Inflammatory macrophage treated with lipopolysaccharide for 4 hours (primary cell): ENCODE data around the gene SYT17.
"Not testable (repeated sequence)": the region's sequence is repeated elsewhere in the genome, so short reads cannot be mapped to it uniquely, and the experiment has no call there.

Source experiments
- DNase-seq: peaks from one replicate; pipeline ENCODE4 v3.0.0-alpha.2; 2020

Gene SYT17

DNA sequence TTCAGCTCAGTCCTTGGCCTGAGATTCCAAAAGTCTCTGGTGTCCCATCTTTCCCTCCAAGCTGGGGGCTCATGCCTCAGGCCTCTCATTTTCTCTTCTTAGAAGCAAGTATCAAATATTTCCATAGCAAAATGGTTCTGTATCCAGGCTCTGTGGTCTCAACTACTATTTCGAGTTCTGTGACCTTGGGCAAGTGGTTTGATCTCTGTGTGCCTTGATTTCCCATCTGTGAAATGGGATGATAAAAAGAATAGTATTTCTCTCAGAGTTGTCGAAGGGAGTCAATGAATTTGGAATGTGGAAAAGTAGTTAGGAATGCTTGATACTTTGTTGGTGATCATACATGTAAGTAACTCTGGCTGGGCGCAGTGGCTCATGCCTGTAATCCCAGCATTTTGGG, 6.4 kb downstream of the SYT17 start:
- DNase-seq: no peak

DNA sequence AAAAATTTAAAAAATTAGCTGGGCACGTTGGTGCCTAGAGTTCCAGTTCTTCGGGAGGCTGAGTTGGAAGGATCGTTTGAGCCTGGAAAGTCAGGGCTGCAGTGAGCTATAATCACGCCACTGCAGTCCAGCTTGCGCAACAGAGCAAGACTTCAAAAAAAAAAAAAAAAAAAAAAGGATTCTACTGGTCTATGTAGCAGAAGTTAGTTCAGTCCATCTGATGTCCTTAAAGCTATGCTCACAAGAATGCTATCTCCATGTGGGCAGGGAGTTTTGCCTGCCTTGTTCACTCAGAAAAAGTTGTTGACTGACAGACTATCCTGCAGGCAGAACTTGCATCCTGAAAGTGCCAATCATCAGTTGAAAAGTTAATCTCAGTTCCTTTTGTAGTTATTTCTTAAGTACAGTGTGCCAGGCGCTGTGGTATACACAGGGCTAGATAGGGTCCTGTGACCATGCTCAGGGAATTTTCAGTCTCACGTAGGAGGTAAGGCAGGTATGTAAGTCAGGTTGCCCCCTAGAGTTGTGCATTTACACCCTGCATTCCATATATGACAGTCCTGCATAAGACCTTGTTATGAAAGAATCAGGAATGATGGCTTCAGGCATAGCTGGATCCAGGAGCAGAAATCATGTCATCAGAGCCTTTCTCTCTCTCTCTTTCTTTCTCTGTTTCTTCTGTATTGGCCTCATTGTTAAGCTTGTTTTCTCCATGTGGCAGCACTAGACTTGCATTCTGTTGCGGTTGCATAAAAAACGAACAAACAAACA, 7.6 kb downstream of the SYT17 start:
- DNase-seq: peak; percentile 64

DNA sequence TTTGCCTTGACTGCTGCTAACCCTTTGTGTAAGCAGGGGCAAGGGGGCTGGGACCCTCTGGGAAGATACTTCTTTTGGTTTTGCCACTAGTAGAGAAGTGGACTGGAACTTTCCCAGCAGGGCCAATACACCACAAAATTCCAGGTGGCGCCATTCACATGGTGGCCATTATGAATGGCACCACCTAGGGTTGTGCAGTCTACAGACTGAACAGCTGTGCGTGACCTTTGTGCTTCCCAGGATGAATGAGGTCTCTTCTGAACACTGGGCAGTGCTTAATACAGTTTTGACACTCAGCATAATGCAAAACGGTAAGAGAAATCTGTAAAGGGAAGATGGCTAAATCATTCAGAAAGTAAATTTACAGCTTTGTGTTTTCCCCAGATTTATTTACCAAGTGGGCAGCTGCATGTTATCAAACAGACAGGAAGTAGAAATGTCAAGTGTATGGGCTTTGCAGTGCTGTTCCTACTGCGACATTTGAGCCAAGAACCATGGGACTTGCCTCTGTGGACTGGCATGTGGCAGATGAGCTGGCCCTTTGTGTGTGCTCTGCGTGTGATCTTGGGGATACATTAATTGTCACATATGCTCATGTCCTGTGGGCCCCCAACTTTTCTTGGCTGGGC, 9.2 kb downstream of the SYT17 start:
- peak; percentile 49 for DNase-seq

DNA sequence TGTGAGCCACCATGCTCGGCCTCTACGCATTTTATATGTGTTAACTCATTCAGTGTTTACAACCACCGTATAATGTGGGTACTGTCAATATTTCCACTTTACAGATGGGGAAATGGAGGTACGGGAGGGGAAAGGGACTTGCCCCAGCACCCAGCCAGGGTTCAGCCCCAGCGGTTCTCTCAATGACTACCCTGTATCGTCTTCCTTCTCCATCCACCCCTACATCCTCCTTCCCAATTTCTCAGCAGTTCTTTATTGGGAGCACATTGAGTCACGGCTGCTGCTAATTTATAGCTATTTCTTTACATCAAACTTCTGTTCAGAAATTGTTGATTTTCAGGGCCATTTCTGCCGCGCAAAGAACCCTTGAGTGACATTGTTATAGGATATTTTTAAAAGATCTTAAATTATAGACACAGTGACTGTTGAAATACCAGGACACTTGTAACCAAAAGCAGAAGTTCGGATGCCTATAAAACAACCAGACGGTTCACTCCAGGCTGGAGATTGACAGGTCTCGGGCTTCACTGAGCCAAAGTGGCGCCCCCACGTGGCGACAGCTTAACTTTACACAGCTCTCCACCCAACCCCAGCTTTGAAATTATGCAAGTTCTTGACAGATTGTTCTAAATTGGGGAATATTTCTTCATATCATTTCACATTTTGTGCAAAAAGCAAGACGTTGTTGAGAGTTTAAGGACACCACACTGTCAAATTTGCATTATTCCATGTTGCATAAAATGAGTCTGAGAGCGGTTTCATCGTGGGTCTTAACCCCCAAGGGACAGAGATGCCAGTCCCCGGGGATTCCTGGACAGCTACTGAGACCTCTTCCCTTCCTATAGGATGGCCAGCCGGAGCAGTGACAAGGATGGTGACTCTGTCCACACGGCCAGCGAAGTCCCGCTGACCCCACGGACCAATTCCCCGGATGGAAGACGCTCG, 11.8 kb downstream of the SYT17 start:
- peak; percentile 95 for DNase-seq

DNA sequence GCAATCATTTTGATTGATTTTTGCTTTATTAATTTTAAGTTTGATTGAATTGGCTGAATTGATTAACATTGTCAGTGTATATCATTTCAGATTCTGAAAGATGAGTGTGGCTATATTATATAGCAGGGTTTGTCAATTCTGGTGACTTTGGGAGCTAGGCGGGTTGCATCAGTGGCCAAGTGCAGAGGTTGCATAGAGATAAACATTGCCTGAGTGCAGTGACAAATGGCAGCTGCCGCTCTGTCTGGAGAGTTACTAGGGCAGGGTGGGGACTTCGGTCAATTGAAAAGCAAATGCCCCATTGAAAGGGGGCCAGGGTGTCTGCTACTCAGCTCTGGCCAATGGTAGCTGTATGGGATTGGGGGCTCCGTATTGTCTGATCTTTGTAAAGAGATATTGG, 12.7 kb downstream of the SYT17 start:
- no peak for DNase-seq

DNA sequence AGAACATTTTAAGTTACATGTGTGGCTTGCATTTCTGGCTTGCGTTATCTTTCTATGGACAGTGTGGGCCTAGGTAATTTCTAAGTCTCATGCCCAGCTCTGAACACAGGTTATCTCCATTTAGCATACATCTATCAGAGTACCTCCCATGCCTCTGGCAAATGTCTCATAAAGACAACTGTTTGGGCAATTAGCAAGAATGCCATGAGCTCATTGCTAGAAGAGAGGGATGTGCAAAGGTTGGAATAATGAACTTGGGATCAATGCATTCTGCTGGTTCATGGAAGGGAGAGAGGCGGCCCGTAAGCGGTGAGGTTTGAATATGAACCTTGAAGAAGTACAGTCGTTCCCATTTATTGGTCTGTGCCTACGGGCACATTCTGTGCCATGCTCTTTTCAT, 14.4 kb downstream of the SYT17 start:
- no peak for DNase-seq

DNA sequence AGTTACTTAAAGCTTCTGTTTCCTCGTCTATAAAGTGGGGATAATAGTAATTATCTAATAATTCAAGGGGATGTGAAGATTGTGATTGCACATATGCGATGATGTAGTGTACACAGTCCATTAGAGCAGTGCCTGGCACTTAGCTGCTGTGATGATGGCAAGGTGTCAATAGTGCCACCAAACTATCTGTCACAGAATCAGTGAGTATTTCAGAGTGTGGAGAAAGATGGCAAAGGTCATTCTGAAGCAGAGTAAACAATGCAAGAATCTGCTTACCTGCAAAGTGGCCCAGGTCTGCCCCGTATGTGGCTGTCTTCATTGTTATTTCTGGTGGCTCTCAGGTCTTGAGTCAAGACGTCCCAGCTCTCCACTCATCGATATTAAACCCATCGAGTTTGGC, 15.1 kb downstream of the SYT17 start:
- no peak for DNase-seq

DNA sequence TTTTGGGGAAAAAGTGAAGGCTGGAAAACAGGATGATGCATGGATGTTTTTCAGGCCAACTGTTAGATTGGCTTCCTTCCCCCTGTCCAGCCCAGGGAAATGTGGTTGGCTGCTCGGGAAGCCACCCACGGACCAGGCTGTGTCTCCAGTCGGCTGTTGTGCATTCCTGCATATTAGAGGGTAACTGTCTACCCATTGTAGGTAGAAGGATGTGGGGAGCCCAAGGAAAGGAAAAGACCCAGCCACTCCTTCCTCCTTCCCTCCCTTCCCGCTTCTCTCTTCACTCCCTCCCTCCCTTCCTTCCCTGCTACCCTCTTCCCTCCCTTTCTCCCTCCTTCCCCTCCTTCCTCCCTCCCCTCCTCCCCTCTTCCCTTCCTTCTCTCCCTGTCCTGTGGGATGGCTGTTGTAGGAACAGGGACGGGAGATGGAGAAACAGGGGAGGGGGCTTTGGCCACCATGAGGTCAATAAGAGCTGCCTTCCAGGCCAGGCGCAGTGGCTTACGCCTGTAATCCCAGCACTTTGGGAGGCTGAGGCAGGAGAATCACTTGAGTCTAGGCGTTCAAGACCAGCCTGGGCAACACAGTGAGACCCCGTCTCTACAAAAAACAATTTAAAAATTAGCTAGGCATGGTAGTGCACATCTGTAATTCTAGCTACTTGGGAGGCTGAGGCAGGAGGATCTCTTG, 16.9 kb downstream of the SYT17 start:
- peak; percentile 25 for DNase-seq

DNA sequence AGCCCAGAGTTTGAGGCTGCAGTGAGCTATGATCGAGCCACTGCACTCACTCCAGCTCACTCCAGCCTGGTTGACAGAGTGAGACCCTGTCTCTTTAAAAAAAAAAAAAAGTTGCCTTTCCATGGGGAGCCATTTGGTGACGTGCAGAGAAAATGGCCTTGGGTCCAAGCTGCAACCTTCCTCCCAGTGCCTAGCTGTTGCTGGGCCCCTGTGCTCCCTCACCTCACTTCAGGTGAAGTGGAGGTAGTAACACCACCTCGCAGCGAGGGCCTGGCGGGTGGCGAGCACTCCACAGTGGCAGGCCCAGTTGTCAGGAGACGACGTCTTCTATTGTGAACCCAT, 17.4 kb downstream of the SYT17 start:
- no peak for DNase-seq

DNA sequence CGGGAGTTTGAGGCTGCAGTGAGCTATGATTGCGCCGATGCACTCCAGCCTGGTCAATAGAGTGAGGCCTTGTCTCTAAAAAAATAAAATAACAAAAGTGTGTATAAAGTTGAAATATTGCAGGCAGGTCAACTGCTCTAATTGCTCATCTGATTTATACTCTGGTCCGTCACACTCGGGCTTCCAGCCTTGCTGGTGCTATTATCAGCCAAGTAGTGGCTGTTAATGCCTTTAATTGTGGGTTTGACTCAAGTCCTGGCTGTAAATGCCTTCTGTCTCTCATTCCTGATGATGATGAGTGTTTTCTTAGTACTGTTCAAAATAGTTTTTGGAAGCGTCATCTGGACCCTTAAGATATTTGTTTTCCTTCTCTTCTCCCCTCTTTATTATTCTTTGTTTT, 18.4 kb downstream of the SYT17 start:
- no peak for DNase-seq

DNA sequence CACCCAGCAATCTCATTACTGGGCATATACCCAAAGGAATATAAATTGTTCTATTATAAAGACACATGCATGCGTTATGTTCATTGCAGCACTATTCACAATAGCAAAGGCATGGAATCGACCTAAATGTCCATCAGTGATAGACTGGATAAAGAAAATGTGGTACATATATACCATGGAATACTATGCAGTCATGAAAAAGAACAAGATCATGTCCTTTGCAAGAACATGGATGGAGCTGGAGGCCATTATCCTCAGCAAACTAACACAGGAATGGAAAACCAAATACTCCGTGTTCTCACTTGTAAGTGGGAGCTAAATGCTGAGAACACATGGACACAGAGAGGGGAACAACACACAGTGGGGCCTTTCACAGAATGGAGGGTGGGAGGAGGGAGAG, 19.9 kb downstream of the SYT17 start:
- DNase-seq: not testable (repeated sequence)

DNA sequence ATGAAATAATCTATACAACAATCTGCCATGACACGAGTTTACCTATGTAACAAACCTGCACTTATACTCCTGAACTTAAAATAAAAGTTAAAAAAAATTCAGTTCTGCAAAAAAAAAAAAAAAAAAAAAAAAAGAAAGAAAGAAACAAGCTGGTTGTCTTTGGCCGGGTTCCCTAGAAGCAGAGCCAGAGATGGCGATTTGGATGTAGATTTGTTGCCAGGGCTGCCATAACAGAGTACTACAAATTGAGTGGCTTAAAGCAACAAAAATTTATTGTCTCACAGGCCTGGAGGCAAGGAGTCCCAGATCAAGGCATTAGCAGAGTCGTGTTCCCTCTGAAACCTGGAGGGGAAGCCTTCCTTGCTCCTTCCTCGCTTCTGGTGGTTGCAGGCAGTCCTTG, 20.4 kb downstream of the SYT17 start:
- no peak for DNase-seq

DNA sequence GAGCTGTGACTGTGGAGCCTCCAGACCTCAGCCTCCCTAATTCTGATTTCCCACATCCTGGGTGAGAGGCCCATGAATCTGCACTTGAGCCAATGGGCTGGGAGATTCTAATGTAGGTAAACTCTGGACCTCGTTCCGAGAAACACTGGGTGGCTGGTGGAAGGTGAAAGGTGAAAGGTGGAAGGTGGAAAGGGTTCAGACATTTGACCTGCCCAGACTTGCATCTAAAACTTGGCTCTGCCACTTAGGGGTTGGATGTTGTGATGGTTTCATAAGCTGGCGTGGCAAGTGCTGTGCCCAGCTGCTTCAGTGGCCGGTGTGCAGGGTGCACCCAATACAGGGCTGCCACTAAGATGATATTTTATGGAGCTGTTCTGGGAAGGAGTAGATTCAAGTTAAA, 24.8 kb downstream of the SYT17 start:
- DNase-seq: no peak

DNA sequence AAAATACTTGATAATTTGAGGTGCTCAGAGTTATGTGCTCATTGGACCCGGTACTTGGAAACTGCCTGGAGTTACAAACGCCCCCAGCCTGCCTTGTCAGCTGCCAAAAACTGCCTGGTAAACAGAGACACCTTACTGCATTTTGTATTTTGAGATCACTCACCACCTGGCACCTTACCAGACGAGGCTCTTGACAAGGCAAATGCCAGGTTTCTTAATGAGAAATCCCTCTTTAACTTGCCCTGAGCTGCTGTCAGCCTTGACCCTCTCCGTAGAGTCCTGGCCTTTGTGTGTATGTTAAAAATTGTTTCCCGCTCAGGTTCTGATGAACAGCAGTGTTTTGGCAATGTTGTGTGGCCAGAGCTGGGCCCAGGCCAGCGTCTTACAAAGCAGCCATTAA, 28.8 kb downstream of the SYT17 start:
- no peak for DNase-seq

DNA sequence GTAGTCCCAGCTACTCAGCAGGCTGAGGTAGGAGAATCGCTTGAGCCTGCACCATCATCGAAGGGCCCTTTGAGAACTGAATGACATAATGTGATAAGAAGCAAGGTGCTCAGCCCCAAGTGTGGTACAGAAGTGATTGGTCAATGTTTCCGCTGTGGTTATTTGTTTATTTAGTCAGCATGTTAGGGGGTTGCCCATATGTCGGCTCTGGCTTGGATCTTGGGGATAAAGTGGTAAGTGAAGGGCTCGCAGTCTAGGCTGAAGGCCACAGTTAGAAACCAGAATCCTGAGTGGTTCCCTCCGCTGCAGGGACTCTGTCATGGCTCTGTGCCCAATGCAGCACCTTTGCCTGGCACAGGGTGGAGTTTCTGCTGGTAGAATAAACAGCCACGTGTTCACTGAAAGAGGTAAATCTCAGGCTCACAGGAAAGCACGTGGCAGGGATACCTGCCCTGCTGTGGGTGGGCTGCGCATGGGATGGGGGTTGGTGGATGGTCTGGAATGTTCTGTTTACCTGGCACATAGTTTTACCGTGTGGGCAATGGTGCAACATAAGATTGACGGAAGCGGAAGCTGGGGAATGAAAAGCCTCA, 35.4 kb downstream of the SYT17 start:
- no peak for DNase-seq

DNA sequence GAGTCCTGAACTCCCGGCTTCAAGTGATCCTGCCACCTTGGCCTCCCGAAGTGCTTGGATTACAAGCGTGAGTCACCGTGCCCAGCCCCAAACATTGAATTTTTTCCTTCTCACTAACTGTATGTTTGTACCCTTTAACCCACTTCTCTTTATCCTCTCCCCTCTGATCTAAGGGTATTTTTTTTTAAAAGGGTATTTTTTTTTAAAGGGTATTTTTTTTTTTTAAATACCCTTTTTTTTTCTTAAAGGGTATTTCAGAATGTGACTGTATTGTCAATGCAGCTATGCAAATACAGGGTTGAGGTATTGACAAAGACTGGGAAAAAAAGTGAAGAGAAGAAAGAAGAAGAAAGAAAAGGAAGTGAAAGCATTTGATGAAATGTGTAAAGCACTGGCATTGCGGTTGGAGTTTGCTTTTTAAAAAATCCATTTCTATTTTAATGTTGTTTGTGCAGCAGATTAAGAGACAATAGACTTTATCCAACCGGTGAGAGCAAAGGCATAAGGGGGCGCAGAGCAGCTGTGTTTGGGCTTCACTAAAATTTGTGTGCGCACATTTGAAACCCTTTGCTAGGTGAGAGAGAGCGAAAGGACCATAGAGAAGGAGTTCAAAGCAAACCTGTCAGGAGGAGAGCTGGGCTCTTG, 42.4 kb downstream of the SYT17 start:
- peak; percentile 93 for DNase-seq

DNA sequence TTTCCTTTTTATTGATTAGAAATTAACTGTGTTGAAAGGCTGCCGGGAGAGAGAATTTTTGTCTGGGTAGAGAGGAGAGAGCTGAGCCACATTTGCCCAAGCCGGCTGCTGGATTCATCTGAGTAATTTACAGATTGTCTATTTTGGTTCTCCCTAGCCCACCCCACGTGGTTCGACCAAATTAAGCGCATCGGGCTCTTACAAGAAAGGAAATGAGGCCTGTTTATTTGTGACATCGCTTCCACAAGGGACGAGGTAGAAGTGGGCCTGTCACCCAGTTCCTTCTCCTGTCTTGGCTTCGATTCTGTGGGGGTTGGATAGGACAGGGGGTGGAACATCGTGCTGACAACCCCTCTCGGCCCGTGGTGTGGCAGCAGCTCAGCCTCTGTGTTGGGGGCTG, 42.9 kb downstream of the SYT17 start:
- peak; percentile 44 for DNase-seq

DNA sequence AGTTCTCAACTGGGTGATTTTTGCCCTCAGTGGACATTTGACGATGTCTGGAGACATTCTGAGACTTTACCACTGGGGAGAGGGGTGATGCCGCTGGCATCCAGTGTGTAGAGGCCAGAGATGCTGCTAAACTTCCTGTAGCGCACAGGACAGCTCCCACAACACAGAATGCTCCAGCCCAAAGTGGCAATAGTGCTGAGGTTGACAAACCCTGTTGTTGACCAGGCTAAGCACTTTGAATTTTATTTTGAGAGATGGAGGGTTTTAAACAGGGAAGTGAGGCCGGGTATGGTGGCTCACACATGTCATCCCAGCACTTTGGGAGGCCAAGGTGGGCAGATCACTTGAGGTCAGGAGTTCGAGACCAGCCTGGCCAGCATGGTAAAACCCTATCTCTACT, 44.0 kb downstream of the SYT17 start:
- no peak for DNase-seq

DNA sequence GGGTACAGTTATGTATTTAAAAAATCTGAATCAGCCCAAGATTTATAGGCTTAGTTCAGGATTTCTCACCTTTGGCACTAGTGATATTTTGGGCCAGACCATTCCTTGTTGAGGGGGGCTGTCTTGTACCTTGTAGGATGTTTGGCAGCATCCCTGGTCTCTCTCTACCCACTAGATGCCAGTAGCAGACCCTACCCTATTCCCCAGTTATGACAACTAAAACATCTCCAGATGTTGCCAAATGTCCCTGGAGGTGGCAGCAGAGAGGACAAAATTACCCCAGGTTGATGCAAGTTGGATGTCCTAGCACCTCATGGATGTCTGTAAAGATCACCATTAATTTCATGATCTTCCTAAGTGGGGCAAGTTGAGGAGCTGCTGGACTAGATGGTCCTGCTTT, 45.8 kb downstream of the SYT17 start:
- no peak for DNase-seq

DNA sequence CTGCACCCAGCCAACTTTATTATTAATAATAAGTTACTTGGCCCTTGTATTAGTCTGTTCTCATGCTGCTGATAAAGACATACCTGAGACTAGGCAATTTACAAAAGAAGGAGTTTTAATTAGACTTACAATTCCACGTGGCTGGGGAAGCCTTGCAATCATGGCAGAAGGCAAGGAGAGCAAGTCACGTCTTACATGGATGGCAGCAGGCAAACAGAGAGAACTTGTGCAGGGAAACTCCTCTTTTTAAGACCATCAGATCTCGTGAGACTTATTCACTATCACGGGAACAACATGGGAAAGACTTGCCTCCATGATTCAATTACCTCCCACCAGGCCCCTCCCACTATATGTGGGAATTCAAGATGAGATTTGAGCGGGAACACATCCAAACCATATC, 47.7 kb downstream of the SYT17 start:
- no peak for DNase-seq

DNA sequence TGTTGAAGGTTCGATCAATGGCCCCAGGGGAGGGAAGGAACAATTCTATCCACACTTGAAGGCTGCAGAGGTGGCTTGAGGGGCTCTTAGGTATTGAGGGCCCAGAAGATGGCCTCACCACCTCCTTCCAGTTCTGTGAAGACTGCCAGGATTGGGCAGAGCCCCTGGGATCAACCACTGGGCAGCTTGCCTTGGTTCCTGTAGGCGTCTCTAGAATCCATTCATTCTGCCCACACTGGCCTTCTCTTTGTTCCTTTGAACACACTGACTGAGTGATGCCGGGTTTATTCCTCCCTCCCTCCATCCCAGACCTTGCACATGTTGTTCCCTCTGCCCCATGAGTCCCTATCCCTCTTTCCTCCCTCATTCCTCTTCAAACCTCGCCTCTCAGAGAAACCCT, 50.5 kb downstream of the SYT17 start:
- no peak for DNase-seq

DNA sequence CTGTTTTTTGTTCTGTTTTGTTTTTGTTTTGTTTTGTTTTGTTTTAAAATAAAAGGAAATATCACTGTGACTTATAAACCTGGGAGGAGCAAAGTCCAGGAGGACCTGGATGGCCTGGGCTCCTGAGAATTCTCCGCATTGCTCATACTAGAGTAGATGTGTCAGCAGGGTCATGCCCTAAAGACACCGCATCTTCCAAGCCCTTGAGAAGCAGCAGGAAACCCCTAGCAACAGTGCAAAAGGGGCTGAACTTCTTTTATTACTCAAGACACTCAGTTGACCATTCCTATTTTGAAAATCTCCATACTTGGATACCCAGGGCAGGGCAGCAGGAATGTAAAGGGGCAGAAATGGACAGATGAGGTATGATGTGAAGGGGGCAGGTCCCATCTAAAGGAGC, 51.8 kb downstream of the SYT17 start:
- DNase-seq: no peak
